Body of pancreas (tissue), 4 donors: ENCODE results near the gene SIPA1L3.

Source experiments
- POLR2A ChIP-seq, 3 donors: fragments of 450-650 bp; IDR thresholded peaks; one replicate each; pipeline ENCODE4 v1.6.1; 2016; ENCODE audit warnings: antibody characterized with exemption in 3 of 3, mild to moderate bottlenecking in 2 of 3
- TF ChIP-seq, protein P1 (sequence below), 7 experiments: fragments of 450-650 bp in 4 of 7; fragments of 200-600 bp in 3 of 7; sonication (generic) in 3 of 7; IDR thresholded peaks; one replicate each; pipeline ENCODE4 v1.5.1; 2016 to 2019; ENCODE audit warnings: antibody characterized with exemption in 7 of 7

DNA sequence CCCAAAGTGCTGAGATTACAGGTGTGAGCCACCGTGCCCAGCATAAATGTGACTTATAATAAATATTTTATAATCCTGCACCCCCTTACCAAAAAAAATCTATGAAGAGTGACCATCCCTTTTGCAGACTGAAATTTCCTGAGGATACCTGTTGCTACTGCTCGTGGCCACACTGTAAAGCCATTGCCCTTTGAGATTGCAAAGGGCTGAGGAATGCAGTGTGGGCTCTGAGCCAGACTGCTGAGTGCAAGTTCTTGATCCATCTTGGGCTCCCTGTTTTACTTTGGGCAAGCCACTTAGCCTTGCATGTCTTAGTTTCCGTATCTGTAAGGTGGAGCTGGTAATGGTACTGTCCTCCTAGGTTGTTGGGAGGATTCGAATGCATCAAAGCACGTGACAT, 23.4 kb downstream of the SIPA1L3 start:
- no peak for TF ChIP-seq POLR2A (IDR thresholded peaks at IDR 0.05)
- TF ChIP-seq, protein P1, sequence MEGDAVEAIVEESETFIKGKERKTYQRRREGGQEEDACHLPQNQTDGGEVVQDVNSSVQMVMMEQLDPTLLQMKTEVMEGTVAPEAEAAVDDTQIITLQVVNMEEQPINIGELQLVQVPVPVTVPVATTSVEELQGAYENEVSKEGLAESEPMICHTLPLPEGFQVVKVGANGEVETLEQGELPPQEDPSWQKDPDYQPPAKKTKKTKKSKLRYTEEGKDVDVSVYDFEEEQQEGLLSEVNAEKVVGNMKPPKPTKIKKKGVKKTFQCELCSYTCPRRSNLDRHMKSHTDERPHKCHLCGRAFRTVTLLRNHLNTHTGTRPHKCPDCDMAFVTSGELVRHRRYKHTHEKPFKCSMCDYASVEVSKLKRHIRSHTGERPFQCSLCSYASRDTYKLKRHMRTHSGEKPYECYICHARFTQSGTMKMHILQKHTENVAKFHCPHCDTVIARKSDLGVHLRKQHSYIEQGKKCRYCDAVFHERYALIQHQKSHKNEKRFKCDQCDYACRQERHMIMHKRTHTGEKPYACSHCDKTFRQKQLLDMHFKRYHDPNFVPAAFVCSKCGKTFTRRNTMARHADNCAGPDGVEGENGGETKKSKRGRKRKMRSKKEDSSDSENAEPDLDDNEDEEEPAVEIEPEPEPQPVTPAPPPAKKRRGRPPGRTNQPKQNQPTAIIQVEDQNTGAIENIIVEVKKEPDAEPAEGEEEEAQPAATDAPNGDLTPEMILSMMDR (IDR thresholded peaks at IDR 0.05): no peak
